Panc1 (cell line): ENCODE measurements around the gene SERINC3. TPM values are rescaled to one million over a fixed set of nuclear protein-coding genes. Genes with fewer than 3 reads are reported as not detected.

Experiments
- ATAC-seq: fragments of 200-7000 bp; cut with Tn5 transposase; 2 replicates; pipeline ENCODE4 v1.9.1; 2020; ENCODE audit warnings: mild to moderate bottlenecking, moderate library complexity
- BruUV-seq: library from RNA; stranded (reverse); fragments of 400-500 nt; replicated peaks from 2 replicates; lab custom pipeline; 2021; lab: Mats Ljungman, UMichigan
- CTCF ChIA-PET: fragments of 300-600 bp; sonication (Branson Sonifier 250); formaldehyde crosslinking; loops from one replicate; lab custom pipeline; 2022; ENCODE audit warnings: antibody characterized with exemption; lab: Charles Lee
- POLR2A ChIA-PET: fragments of 300-600 bp; sonication (Branson Sonifier 250); formaldehyde crosslinking; loops from one replicate; lab custom pipeline; 2022; ENCODE audit warnings: antibody characterized with exemption; lab: Charles Lee
- DNase-seq: peaks from one replicate; pipeline ENCODE4 v3.0.0-alpha.2; 2010; ENCODE audit warnings: low read depth, low spot score
- H3K27ac ChIP-seq: 2 replicates; pipeline ENCODE4 v1.5.1; 2011; ENCODE audit warnings: mild to moderate bottlenecking, low read length, inconsistent platforms
- H3K27me3 ChIP-seq: fragments of 200-500 bp; sonication (Bioruptor generic); 2 replicates; pipeline ENCODE4 v1.6.0; 2014; ENCODE audit warnings: low read length, inconsistent platforms; ENCODE audit not compliant: control insufficient read depth, insufficient read depth
- H3K36me3 ChIP-seq: fragments of 200-500 bp; sonication (Bioruptor generic); 2 replicates; pipeline ENCODE4 v1.5.1; 2014; ENCODE audit warnings: inconsistent platforms, mild to moderate bottlenecking, low read length, moderate library complexity; ENCODE audit not compliant: control insufficient read depth, insufficient read depth
- H3K4me1 ChIP-seq: 2 replicates; pipeline ENCODE4 v1.5.1; 2011; ENCODE audit warnings: inconsistent platforms, mild to moderate bottlenecking, low read length, moderate library complexity; ENCODE audit not compliant: control insufficient read depth, insufficient read depth
- H3K4me3 ChIP-seq, 2 experiments: 2 replicates each; pipeline ENCODE4 v1.5.1; 2011 to 2012; ENCODE audit warnings: low read depth in 2 of 2, low read length in 2 of 2, mild to moderate bottlenecking in 2 of 2, inconsistent platforms in 1 of 2, moderate library complexity in 1 of 2
- H3K9me3 ChIP-seq: fragments of 200-500 bp; sonication (Bioruptor generic); 2 replicates; pipeline ENCODE4 v1.5.1; 2014; ENCODE audit warnings: low read depth, mild to moderate bottlenecking, inconsistent platforms, low read length, moderate library complexity; ENCODE audit not compliant: control insufficient read depth, insufficient read depth
- POLR2AphosphoS5 ChIP-seq: IDR thresholded peaks from 2 replicates; pipeline ENCODE4 v1.6.1; 2012; ENCODE audit warnings: mild to moderate bottlenecking, low read depth, low read length, moderate library complexity
- SIN3A ChIP-seq: IDR thresholded peaks from 2 replicates; pipeline ENCODE4 v1.6.1; 2012; ENCODE audit warnings: low read depth, mild to moderate bottlenecking, low read length, moderate library complexity, borderline replicate concordance; ENCODE audit not compliant: insufficient read depth
- TCF7L2 ChIP-seq: IDR thresholded peaks from 2 replicates; pipeline ENCODE4 v1.6.1; 2011; ENCODE audit warnings: mild to moderate bottlenecking, low read depth, low read length, inconsistent platforms
- in situ Hi-C: cut with HindIII; loops from 2 replicates; pipeline ENCODE4 v1.10.0; 2016; ENCODE audit warnings: low sequenced_read_pairs, low pct_unique_long_range_greater_than_20kb
- intact Hi-C: fragments of 100-400 bp; cut with micrococcal nuclease; formaldehyde crosslinking; loops from one replicate; pipeline ENCODE4 v1.10.0; 2022; ENCODE audit not compliant: unreplicated experiment
- total RNA-seq: library from RNA; stranded (reverse); gene quantifications from one replicate; pipeline ENCODE4 v1.2.1, GENCODE V29; 2021; ENCODE audit not compliant: unreplicated experiment
- TF ChIP-seq, protein P1 (sequence below): fragments of 450-650 bp; IDR thresholded peaks from 2 replicates; pipeline ENCODE4 v1.5.1; 2017; ENCODE audit warnings: mild to moderate bottlenecking
- TF ChIP-seq, protein P2 (sequence below), 2 experiments: IDR thresholded peaks; 2 replicates each; pipeline ENCODE4 v1.6.1; 2011 to 2012; ENCODE audit warnings: low read depth in 2 of 2, control low read depth in 1 of 2, low read length in 1 of 2, mild to moderate bottlenecking in 1 of 2, moderate library complexity in 1 of 2; ENCODE audit not compliant: insufficient read depth in 1 of 2

The SERINC3 gene
- total RNA-seq, 1 experiment from 2014 or later: 76.4 TPM

GRCh38 chr20:44494681-44495080, 27.2 kb downstream of the SERINC3 start:
- no peaks in the 10 kb centered on the region for H3K4me1 ChIP-seq
- H3K4me3 ChIP-seq: no peak overlapping the region
- BruUV-seq: no TSS peak
- in situ Hi-C loops (no loop called here), intact Hi-C loops (no loop called here)
- no peaks in the 10 kb centered on the region for H3K9me3 ChIP-seq
- no peaks in the 10 kb centered on the region for H3K27me3 ChIP-seq
- no peak for DNase-seq
- TF ChIP-seq SIN3A: no peak
- TF ChIP-seq POLR2AphosphoS5: no peak
- TF ChIP-seq, protein P1, sequence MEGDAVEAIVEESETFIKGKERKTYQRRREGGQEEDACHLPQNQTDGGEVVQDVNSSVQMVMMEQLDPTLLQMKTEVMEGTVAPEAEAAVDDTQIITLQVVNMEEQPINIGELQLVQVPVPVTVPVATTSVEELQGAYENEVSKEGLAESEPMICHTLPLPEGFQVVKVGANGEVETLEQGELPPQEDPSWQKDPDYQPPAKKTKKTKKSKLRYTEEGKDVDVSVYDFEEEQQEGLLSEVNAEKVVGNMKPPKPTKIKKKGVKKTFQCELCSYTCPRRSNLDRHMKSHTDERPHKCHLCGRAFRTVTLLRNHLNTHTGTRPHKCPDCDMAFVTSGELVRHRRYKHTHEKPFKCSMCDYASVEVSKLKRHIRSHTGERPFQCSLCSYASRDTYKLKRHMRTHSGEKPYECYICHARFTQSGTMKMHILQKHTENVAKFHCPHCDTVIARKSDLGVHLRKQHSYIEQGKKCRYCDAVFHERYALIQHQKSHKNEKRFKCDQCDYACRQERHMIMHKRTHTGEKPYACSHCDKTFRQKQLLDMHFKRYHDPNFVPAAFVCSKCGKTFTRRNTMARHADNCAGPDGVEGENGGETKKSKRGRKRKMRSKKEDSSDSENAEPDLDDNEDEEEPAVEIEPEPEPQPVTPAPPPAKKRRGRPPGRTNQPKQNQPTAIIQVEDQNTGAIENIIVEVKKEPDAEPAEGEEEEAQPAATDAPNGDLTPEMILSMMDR: no peak
- no peak for TF ChIP-seq TCF7L2
- ChIA-PET POLR2A (interaction anchor here (0.6 to 1.0 kb wide), 2 partner anchors 10 to 138 kb away, joined by 3 read pairs; no protein-coding TSS in a partner anchor), CTCF (no interaction called here)
- H3K36me3 ChIP-seq: peaks cover 2% of the 10 kb centered on the region
- ATAC-seq: no peak
- no peak overlapping the region for H3K27ac ChIP-seq

DNA sequence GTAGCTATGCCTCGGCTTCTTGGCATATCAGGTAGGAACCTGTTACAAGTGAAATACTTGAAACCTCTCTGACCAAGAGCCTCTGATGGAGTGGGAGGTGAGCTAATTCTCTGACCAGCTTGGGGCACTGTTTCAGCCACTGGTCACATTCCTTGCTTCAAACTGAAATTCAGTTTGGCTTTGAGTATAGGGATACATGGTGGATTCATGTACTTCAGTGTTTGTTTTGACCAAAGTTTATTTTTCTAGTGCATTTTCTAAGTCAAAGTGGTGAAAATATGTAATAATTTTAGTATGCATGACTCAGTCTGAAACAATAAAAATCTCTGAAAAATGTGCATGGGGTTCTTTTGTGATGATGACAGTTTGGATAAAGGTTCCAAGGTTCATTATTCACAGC, 27.6 kb downstream of the SERINC3 start:
- H3K4me3 ChIP-seq: no peak overlapping the region
- in situ Hi-C loops (no loop called here), intact Hi-C loops (no loop called here)

More for the DNA sequence above, 27.6 kb downstream of the SERINC3 start:
- TF ChIP-seq, protein P1: no peak
- TF ChIP-seq TCF7L2 (no peak), POLR2AphosphoS5 (no peak), SIN3A (no peak)
- TF ChIP-seq, protein P2, sequence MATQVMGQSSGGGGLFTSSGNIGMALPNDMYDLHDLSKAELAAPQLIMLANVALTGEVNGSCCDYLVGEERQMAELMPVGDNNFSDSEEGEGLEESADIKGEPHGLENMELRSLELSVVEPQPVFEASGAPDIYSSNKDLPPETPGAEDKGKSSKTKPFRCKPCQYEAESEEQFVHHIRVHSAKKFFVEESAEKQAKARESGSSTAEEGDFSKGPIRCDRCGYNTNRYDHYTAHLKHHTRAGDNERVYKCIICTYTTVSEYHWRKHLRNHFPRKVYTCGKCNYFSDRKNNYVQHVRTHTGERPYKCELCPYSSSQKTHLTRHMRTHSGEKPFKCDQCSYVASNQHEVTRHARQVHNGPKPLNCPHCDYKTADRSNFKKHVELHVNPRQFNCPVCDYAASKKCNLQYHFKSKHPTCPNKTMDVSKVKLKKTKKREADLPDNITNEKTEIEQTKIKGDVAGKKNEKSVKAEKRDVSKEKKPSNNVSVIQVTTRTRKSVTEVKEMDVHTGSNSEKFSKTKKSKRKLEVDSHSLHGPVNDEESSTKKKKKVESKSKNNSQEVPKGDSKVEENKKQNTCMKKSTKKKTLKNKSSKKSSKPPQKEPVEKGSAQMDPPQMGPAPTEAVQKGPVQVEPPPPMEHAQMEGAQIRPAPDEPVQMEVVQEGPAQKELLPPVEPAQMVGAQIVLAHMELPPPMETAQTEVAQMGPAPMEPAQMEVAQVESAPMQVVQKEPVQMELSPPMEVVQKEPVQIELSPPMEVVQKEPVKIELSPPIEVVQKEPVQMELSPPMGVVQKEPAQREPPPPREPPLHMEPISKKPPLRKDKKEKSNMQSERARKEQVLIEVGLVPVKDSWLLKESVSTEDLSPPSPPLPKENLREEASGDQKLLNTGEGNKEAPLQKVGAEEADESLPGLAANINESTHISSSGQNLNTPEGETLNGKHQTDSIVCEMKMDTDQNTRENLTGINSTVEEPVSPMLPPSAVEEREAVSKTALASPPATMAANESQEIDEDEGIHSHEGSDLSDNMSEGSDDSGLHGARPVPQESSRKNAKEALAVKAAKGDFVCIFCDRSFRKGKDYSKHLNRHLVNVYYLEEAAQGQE (IDR thresholded peaks at IDR 0.05; ENCODE audit: insufficient read depth in 1 of 2, low read depth in 2 of 2, low read length in 1 of 2): no peak
- ChIA-PET CTCF (no interaction called here), POLR2A (interaction anchor here (0.6 kb wide), 1 partner anchor 138 kb away, joined by 3 read pairs; no protein-coding TSS in a partner anchor)
- Histone ChIP-seq H3K36me3 (peaks cover 2% of the 10 kb centered on the region), H3K9me3 (no peaks in the 10 kb centered on the region), H3K27ac (no peak overlapping the region), H3K27me3 (no peaks in the 10 kb centered on the region), H3K4me1 (no peaks in the 10 kb centered on the region)
- ATAC-seq: no peak
- no TSS peak for BruUV-seq
- no peak for DNase-seq
